Measurements from ENCODE around the gene TPX2. TPM values are rescaled to one million over a fixed set of nuclear protein-coding genes. Genes with fewer than 3 reads are reported as not detected.

The TPX2 gene
- polyA plus RNA-seq (2012; ENCODE audit: missing spikeins), result 35.8 TPM

- FAIRE-seq, result peak; percentile 84
These were observed at the start of gene TPX2 for GRCh38 chr20:31738729-31739549. Gene TPX2, plus strand, starts transcription at chr20:31739290. Its CDS starts 18,187 bp downstream, at chr20:31757477.

GRCh38 chr20:31690124-31690666 is 48.9 kb upstream of the TPX2 start:
- no peak for FAIRE-seq
- no peak for DNase-seq (ENCODE audit: insufficient read length)
- TF ChIP-seq POLR2AphosphoS5 (IDR thresholded peaks at IDR 0.05; ENCODE audit: low read depth, low read length) (no peak), TAF1 (IDR thresholded peaks at IDR 0.05; ENCODE audit: borderline replicate concordance, low read depth, low read length) (no peak), POLR2A (IDR thresholded peaks at IDR 0.05; ENCODE audit: low read depth, low read length) (no peak)

More at GRCh38 chr20:31738729-31739549, at the start of gene TPX2:
- DNase-seq (ENCODE audit: insufficient read length), result peak; percentile 92
- TF ChIP-seq POLR2A (IDR thresholded peaks at IDR 0.05; ENCODE audit: low read depth, low read length), result peak; percentile 69; the same call in 1 of the 2 replicates
- TF ChIP-seq TAF1 (IDR thresholded peaks at IDR 0.05; ENCODE audit: borderline replicate concordance, low read depth, low read length), result peak; percentile 22; the same call in 1 of the 2 replicates
- TF ChIP-seq POLR2AphosphoS5 (IDR thresholded peaks at IDR 0.05; ENCODE audit: low read depth, low read length), result peak; percentile 52

- FAIRE-seq, result peak; percentile 21
- DNase-seq (ENCODE audit: insufficient read length), result no peak
- TF ChIP-seq POLR2A (IDR thresholded peaks at IDR 0.05; ENCODE audit: low read depth, low read length) (no peak), TAF1 (IDR thresholded peaks at IDR 0.05; ENCODE audit: borderline replicate concordance, low read depth, low read length) (no peak), POLR2AphosphoS5 (IDR thresholded peaks at IDR 0.05; ENCODE audit: low read depth, low read length) (no peak)
These were observed 47.3 kb upstream of the TPX2 start for GRCh38 chr20:31691646-31692275.

GRCh38 chr20:31693402-31693801 is 45.7 kb upstream of the TPX2 start:
- TF ChIP-seq TAF1 (IDR thresholded peaks at IDR 0.05; ENCODE audit: borderline replicate concordance, low read depth, low read length) (no peak), POLR2AphosphoS5 (IDR thresholded peaks at IDR 0.05; ENCODE audit: low read depth, low read length) (no peak), POLR2A (IDR thresholded peaks at IDR 0.05; ENCODE audit: low read depth, low read length) (no peak)

GRCh38 chr20:31693987-31694661 is 45.0 kb upstream of the TPX2 start:
- no peak for DNase-seq (ENCODE audit: insufficient read length)
- TF ChIP-seq POLR2A (IDR thresholded peaks at IDR 0.05; ENCODE audit: low read depth, low read length), result no peak
- no peak for TF ChIP-seq POLR2AphosphoS5 (IDR thresholded peaks at IDR 0.05; ENCODE audit: low read depth, low read length)
- TF ChIP-seq TAF1 (IDR thresholded peaks at IDR 0.05; ENCODE audit: borderline replicate concordance, low read depth, low read length), result no peak
- FAIRE-seq, result no peak

More at GRCh38 chr20:31693402-31693801, 45.7 kb upstream of the TPX2 start:
- DNase-seq (ENCODE audit: insufficient read length), result no peak
- FAIRE-seq, result no peak

- TF ChIP-seq POLR2A (IDR thresholded peaks at IDR 0.05; ENCODE audit: low read depth, low read length) (no peak), POLR2AphosphoS5 (IDR thresholded peaks at IDR 0.05; ENCODE audit: low read depth, low read length) (no peak), TAF1 (IDR thresholded peaks at IDR 0.05; ENCODE audit: borderline replicate concordance, low read depth, low read length) (no peak)
- DNase-seq (ENCODE audit: insufficient read length) (no peak), FAIRE-seq (no peak)
These were observed 44.1 kb upstream of the TPX2 start for GRCh38 chr20:31694842-31695593.

GRCh38 chr20:31695849-31696804 is 43.0 kb upstream of the TPX2 start:
- no peak for FAIRE-seq
- no peak for DNase-seq (ENCODE audit: insufficient read length)

GRCh38 chr20:31698243-31698802 is 40.8 kb upstream of the TPX2 start:
- no peak for FAIRE-seq
- no peak for TF ChIP-seq POLR2AphosphoS5 (IDR thresholded peaks at IDR 0.05; ENCODE audit: low read depth, low read length)
- no peak for TF ChIP-seq TAF1 (IDR thresholded peaks at IDR 0.05; ENCODE audit: borderline replicate concordance, low read depth, low read length)
- no peak for TF ChIP-seq POLR2A (IDR thresholded peaks at IDR 0.05; ENCODE audit: low read depth, low read length)
- no peak for DNase-seq (ENCODE audit: insufficient read length)

More at GRCh38 chr20:31695849-31696804, 43.0 kb upstream of the TPX2 start:
- TF ChIP-seq POLR2A (IDR thresholded peaks at IDR 0.05; ENCODE audit: low read depth, low read length), result no peak
- no peak for TF ChIP-seq POLR2AphosphoS5 (IDR thresholded peaks at IDR 0.05; ENCODE audit: low read depth, low read length)
- no peak for TF ChIP-seq TAF1 (IDR thresholded peaks at IDR 0.05; ENCODE audit: borderline replicate concordance, low read depth, low read length)

Data from GM12892 (cell line).